CD14-positive monocyte (primary cell): ENCODE data around the gene FRAS1. TPM values are rescaled to one million over a fixed set of nuclear protein-coding genes. Genes with fewer than 3 reads are reported as not detected.

ENCODE experiments used
- DNase-seq, 3 donors: peaks; one replicate each; pipeline ENCODE4 v3.0.0-alpha.2; 2011 to 2022
- H2AFZ ChIP-seq: 2 replicates; pipeline ENCODE4 v1.6.0; 2012; ENCODE audit warnings: mild to moderate bottlenecking, low read depth, low read length, inconsistent platforms; ENCODE audit not compliant: insufficient read depth, poor library complexity, severe bottlenecking
- H3K27ac ChIP-seq, 2 donors: 1 replicate in 1 of 2; 2 replicates in 1 of 2; pipeline ENCODE4 v1.5.1; 2012 to 2013; ENCODE audit warnings: low read length in 2 of 2, control low read depth in 1 of 2, inconsistent platforms in 1 of 2, low read depth in 1 of 2, mild to moderate bottlenecking in 1 of 2
- H3K27me3 ChIP-seq, 2 donors: one replicate each; pipeline versions ENCODE4 v1.6.0 to v1.6.1; 2011 to 2013; ENCODE audit warnings: low read length in 2 of 2; ENCODE audit not compliant: control insufficient read depth in 2 of 2, insufficient read depth in 2 of 2
- H3K36me3 ChIP-seq, 2 donors: replicated peaks in 1 of 2; 1 replicate in 1 of 2; 2 replicates in 1 of 2; pipeline versions ENCODE4 v1.5.1 to v1.6.1; 2012 to 2013; ENCODE audit warnings: low read length in 2 of 2, control low read depth in 1 of 2, inconsistent platforms in 1 of 2, mild to moderate bottlenecking in 1 of 2; ENCODE audit not compliant: insufficient read depth in 2 of 2, control insufficient read depth in 1 of 2
- H3K4me1 ChIP-seq, 2 donors: 1 replicate in 1 of 2; 2 replicates in 1 of 2; pipeline versions ENCODE4 v1.5.1 to v1.6.1; 2012 to 2013; ENCODE audit warnings: low read length in 2 of 2, control low read depth in 1 of 2, inconsistent platforms in 1 of 2, mild to moderate bottlenecking in 1 of 2, moderate library complexity in 1 of 2; ENCODE audit not compliant: insufficient read depth in 2 of 2, control insufficient read depth in 1 of 2
- H3K4me2 ChIP-seq: replicated peaks from 2 replicates; pipeline ENCODE3; 2012; ENCODE audit warnings: low read length, moderate library complexity, mild to moderate bottlenecking; ENCODE audit not compliant: poor library complexity, severe bottlenecking; ENCODE audit errors: extremely low read depth
- H3K4me3 ChIP-seq, 3 experiments: fragments of 200-600 bp in 1 of 3; sonication (generic) in 1 of 3; replicated peaks in 1 of 3; 1 replicate in 2 of 3; 2 replicates in 1 of 3; pipeline ENCODE4 v1.5.1; 2011 to 2013; ENCODE audit warnings: low read length in 3 of 3, mild to moderate bottlenecking in 3 of 3, control low read depth in 2 of 3, low read depth in 2 of 3, inconsistent platforms in 1 of 3, moderate library complexity in 1 of 3
- H3K79me2 ChIP-seq: 2 replicates; pipeline ENCODE4 v1.6.0; 2012; ENCODE audit warnings: mild to moderate bottlenecking, control low read depth, inconsistent platforms, low read length, moderate library complexity; ENCODE audit not compliant: insufficient read depth
- H3K9ac ChIP-seq: 2 replicates; pipeline ENCODE4 v1.6.0; 2017; ENCODE audit warnings: low read length, mild to moderate bottlenecking; ENCODE audit not compliant: insufficient read depth, poor library complexity, severe bottlenecking
- H3K9me3 ChIP-seq, 2 donors: replicated peaks in 1 of 2; 1 replicate in 1 of 2; 2 replicates in 1 of 2; pipeline versions ENCODE4 v1.5.1 to v1.6.1; 2012 to 2013; ENCODE audit warnings: low read length in 2 of 2, control low read depth in 1 of 2; ENCODE audit not compliant: control insufficient read depth in 1 of 2, insufficient read depth in 1 of 2
- H4K20me1 ChIP-seq: 2 replicates; pipeline ENCODE4 v1.6.0; 2012; ENCODE audit warnings: mild to moderate bottlenecking, low read length, control low read depth, moderate library complexity; ENCODE audit not compliant: insufficient read depth
- H3K27ac Mint-ChIP-seq, 7 donors: one replicate each; pipeline ENCODE4 v1.8.0; 2020; ENCODE audit warnings: mild to moderate bottlenecking in 7 of 7, mixed read lengths in 7 of 7, moderate library complexity in 6 of 7, inconsistent platforms in 2 of 7
- H3K27me3 Mint-ChIP-seq, 3 donors: one replicate each; pipeline ENCODE4 v1.8.0; 2021 to 2022; ENCODE audit warnings: low read depth in 3 of 3, mild to moderate bottlenecking in 3 of 3, mixed read lengths in 3 of 3, moderate library complexity in 3 of 3, inconsistent platforms in 1 of 3
- H3K36me3 Mint-ChIP-seq, 2 donors: one replicate each; pipeline ENCODE4 v1.8.0; 2020; ENCODE audit warnings: mixed read lengths in 2 of 2, inconsistent platforms in 1 of 2, mild to moderate bottlenecking in 1 of 2
- H3K4me1 Mint-ChIP-seq: one replicate; pipeline ENCODE4 v1.8.0; 2020; ENCODE audit warnings: mild to moderate bottlenecking, mixed read lengths
- H3K4me3 Mint-ChIP-seq, 2 donors: one replicate each; pipeline ENCODE4 v1.8.0; 2020; ENCODE audit warnings: mild to moderate bottlenecking in 2 of 2, mixed read lengths in 2 of 2, moderate library complexity in 1 of 2
- H3K9me3 Mint-ChIP-seq, 7 donors: one replicate each; pipeline ENCODE4 v1.8.0; 2020 to 2022; ENCODE audit warnings: mixed read lengths in 7 of 7, mild to moderate bottlenecking in 6 of 7, moderate library complexity in 6 of 7, inconsistent platforms in 2 of 7
- CTCF ChIP-seq: fragments of 200-600 bp; IDR thresholded peaks from one replicate; pipeline ENCODE4 v1.8.0; 2022; ENCODE audit warnings: antibody characterized with exemption, mild to moderate bottlenecking
- WGBS: methylation state at CpG from one replicate; pipeline ENCODE4 v1.1.5; 2013; ENCODE audit warnings: missing lambda C conversion rate; ENCODE audit not compliant: insufficient coverage; 5-methylcytosine and 5-hydroxymethylcytosine counted together
- intact Hi-C, 2 donors: fragments of 100-400 bp; cut with micrococcal nuclease; formaldehyde crosslinking; loops; one replicate each; pipeline versions ENCODE4 v1.15.0 to v1.15.1; 2023
- polyA plus RNA-seq, 3 donors: library from polyadenylated mRNA; depleted of rRNA in 1 of 3; unstranded in 2 of 3; stranded (reverse) in 1 of 3; fragments of 300-500 nt in 2 of 3; fragments of >200 nt in 1 of 3; fragmentation: Illumina TruSeq in 2 of 3; gene quantifications; 1 replicate in 2 of 3; 2 replicates in 1 of 3; pipeline ENCODE4 v1.2.3, GENCODE V29; 2012 to 2021

The FRAS1 gene
- polyA plus RNA-seq, 3 donors: not detected

- no peak overlapping the region for H3K9ac ChIP-seq
- no peaks in the 10 kb centered on the region for H3K9me3 Mint-ChIP-seq
- no peaks in the 10 kb centered on the region for H3K4me1 ChIP-seq
- H3K4me3 ChIP-seq: no peak overlapping the region
- no peaks in the 10 kb centered on the region for H3K27me3 ChIP-seq
- no peak for DNase-seq
- no peaks in the 10 kb centered on the region for H3K9me3 ChIP-seq
- 100% methylated on average over 2 of the region's 2 CpGs for WGBS
- H3K27ac Mint-ChIP-seq: peak overlapping the region in 1 of 7 donors; percentile 33
- H3K4me3 Mint-ChIP-seq: no peak overlapping the region
- no peaks in the 10 kb centered on the region for H3K36me3 Mint-ChIP-seq
- no peaks in the 10 kb centered on the region for H3K4me1 Mint-ChIP-seq
- intact Hi-C loops: no loop called here
- no peaks in the 10 kb centered on the region for H3K79me2 ChIP-seq
- H2AFZ ChIP-seq: no peak overlapping the region
- no peaks in the 10 kb centered on the region for H3K36me3 ChIP-seq
- H3K27ac ChIP-seq: no peak overlapping the region
- H4K20me1 ChIP-seq: no peaks in the 10 kb centered on the region
- no peak overlapping the region for H3K4me2 ChIP-seq
- H3K27me3 Mint-ChIP-seq: no peaks in the 10 kb centered on the region
- no peak for TF ChIP-seq CTCF
These were observed 384.6 kb downstream of the FRAS1 start for GRCh38 chr4:78441756-78442155.

- peaks cover 0 to 1% (median 0%) of the 10 kb centered on the region in 3 donors for H3K27me3 Mint-ChIP-seq
- no peaks in the 10 kb centered on the region for H3K4me1 Mint-ChIP-seq
- WGBS: 100% methylated on average over 1 of the region's 5 CpGs
- H3K36me3 Mint-ChIP-seq: no peaks in the 10 kb centered on the region
- Histone ChIP-seq H3K79me2 (no peaks in the 10 kb centered on the region), H3K4me2 (no peak overlapping the region), H3K27ac (no peak overlapping the region), H3K4me1 (no peaks in the 10 kb centered on the region), H3K36me3 (no peaks in the 10 kb centered on the region), H3K9ac (no peak overlapping the region), H2AFZ (no peak overlapping the region), H4K20me1 (no peaks in the 10 kb centered on the region), H3K9me3 (no peaks in the 10 kb centered on the region), H3K27me3 (no peaks in the 10 kb centered on the region), H3K4me3 (no peak overlapping the region)
- DNase-seq: no peak
- peaks cover 0 to 3% (median 0%) of the 10 kb centered on the region in 7 donors for H3K9me3 Mint-ChIP-seq
- no peak overlapping the region for H3K27ac Mint-ChIP-seq
- no peak overlapping the region for H3K4me3 Mint-ChIP-seq
- no peak for TF ChIP-seq CTCF
- intact Hi-C loops: no loop called here
These were observed 389.5 kb downstream of the FRAS1 start for GRCh38 chr4:78446619-78447018.
